ENCODE data around the gene GID8.

GID8 gene

GRCh38 chr20:62943396-62943795, 5.4 kb downstream of the GID8 start:
- no peak for TF ChIP-seq CTCF (IDR thresholded peaks at IDR 0.05; ENCODE audit: insufficient read depth, low read depth, low read length, missing control alignments)
- no peak overlapping the region for H3K4me3 ChIP-seq (ENCODE audit: low read length)
- no peak for DNase-seq (ENCODE audit: low read depth)

- no peak overlapping the region for H3K4me3 ChIP-seq (ENCODE audit: low read length)
- DNase-seq (ENCODE audit: low read depth) = no peak
- no peak for TF ChIP-seq CTCF (IDR thresholded peaks at IDR 0.05; ENCODE audit: insufficient read depth, low read depth, low read length, missing control alignments)
These were observed 6.2 kb downstream of the GID8 start for GRCh38 chr20:62944184-62944583.

- no peak for DNase-seq (ENCODE audit: low read depth)
- no peak overlapping the region for H3K4me3 ChIP-seq (ENCODE audit: low read length)
- TF ChIP-seq CTCF (IDR thresholded peaks at IDR 0.05; ENCODE audit: insufficient read depth, low read depth, low read length, missing control alignments) = no peak
These were observed 6.8 kb downstream of the GID8 start for GRCh38 chr20:62944746-62945145.

GRCh38 chr20:62945771-62946339, 7.9 kb downstream of the GID8 start:
- no peak overlapping the region for H3K4me3 ChIP-seq (ENCODE audit: low read length)
- DNase-seq (ENCODE audit: low read depth) = no peak
- no peak for TF ChIP-seq CTCF (IDR thresholded peaks at IDR 0.05; ENCODE audit: insufficient read depth, low read depth, low read length, missing control alignments)

- H3K4me3 ChIP-seq (ENCODE audit: low read length) = no peak overlapping the region
- DNase-seq (ENCODE audit: low read depth) = no peak
- no peak for TF ChIP-seq CTCF (IDR thresholded peaks at IDR 0.05; ENCODE audit: insufficient read depth, low read depth, low read length, missing control alignments)
These were observed 9.0 kb downstream of the GID8 start for GRCh38 chr20:62946918-62947317.

- no peak for DNase-seq (ENCODE audit: low read depth)
- H3K4me3 ChIP-seq (ENCODE audit: low read length) = no peak overlapping the region
- no peak for TF ChIP-seq CTCF (IDR thresholded peaks at IDR 0.05; ENCODE audit: insufficient read depth, low read depth, low read length, missing control alignments)
These were observed 9.8 kb downstream of the GID8 start for GRCh38 chr20:62947532-62948300.

Data from epithelial cell of esophagus (primary cell).